ENCODE results near the gene LRRC7. TPM values are rescaled to one million over a fixed set of nuclear protein-coding genes. Genes with fewer than 3 reads are reported as not detected.

The LRRC7 gene
- polyA plus RNA-seq, 1 experiment, result not detected

GRCh38 chr1:70169018-70169839 is 601.5 kb downstream of the LRRC7 start:
- Histone ChIP-seq H3K4me3 (ENCODE audit: low read depth, low read length) (no peak overlapping the region), H3K27me3 (ENCODE audit: control insufficient read depth, insufficient read depth, low read length) (no peaks in the 10 kb centered on the region), H3K9me3 (ENCODE audit: control insufficient read depth, insufficient read depth, low read length) (no peaks in the 10 kb centered on the region), H3K27ac (ENCODE audit: low read depth, low read length) (no peak overlapping the region)
- no peak for TF ChIP-seq CTCF (IDR thresholded peaks at IDR 0.05; ENCODE audit: low read depth, low read length)
- POLR2A ChIA-PET, result no interaction called here
- no peak for DNase-seq (ENCODE audit: low read depth, low spot score)
- CTCF ChIA-PET, result interaction anchor here (1.1 to 1.3 kb wide), 2 partner anchors 135 to 360 kb away, joined by 3 read pairs; no protein-coding TSS in a partner anchor

GRCh38 chr1:70171512-70171911 is 603.8 kb downstream of the LRRC7 start:
- no peak for DNase-seq (ENCODE audit: low read depth, low spot score)
- Histone ChIP-seq H3K27ac (ENCODE audit: low read depth, low read length) (no peak overlapping the region), H3K9me3 (ENCODE audit: control insufficient read depth, insufficient read depth, low read length) (no peaks in the 10 kb centered on the region), H3K4me3 (ENCODE audit: low read depth, low read length) (no peak overlapping the region), H3K27me3 (ENCODE audit: control insufficient read depth, insufficient read depth, low read length) (no peaks in the 10 kb centered on the region)
- ChIA-PET POLR2A (no interaction called here), CTCF (no interaction called here)
- TF ChIP-seq CTCF (IDR thresholded peaks at IDR 0.05; ENCODE audit: low read depth, low read length), result no peak

All from AG04450 (cell line).